Right lobe of liver (tissue), 4 donors: ENCODE results near the gene SIK3.

Experiments
- POLR2A ChIP-seq: fragments of 450-650 bp; IDR thresholded peaks from one replicate; pipeline ENCODE4 v1.6.1; 2017; ENCODE audit warnings: antibody characterized with exemption, mild to moderate bottlenecking
- TF ChIP-seq, protein P1 (sequence below), 4 donors: fragments of 200-600 bp in 3 of 4; fragments of 450-650 bp in 1 of 4; IDR thresholded peaks; one replicate each; pipeline versions ENCODE4 v1.5.1 to v1.8.0; 2016 to 2022; ENCODE audit warnings: antibody characterized with exemption in 4 of 4, mild to moderate bottlenecking in 2 of 4
- donor health status: DM: no; HTN: no; CAD: no.
- donor health status: DM: no; HTN: no; CAD: no.
- donor health status: DM: no; HTN: yes; CAD: no.

DNA sequence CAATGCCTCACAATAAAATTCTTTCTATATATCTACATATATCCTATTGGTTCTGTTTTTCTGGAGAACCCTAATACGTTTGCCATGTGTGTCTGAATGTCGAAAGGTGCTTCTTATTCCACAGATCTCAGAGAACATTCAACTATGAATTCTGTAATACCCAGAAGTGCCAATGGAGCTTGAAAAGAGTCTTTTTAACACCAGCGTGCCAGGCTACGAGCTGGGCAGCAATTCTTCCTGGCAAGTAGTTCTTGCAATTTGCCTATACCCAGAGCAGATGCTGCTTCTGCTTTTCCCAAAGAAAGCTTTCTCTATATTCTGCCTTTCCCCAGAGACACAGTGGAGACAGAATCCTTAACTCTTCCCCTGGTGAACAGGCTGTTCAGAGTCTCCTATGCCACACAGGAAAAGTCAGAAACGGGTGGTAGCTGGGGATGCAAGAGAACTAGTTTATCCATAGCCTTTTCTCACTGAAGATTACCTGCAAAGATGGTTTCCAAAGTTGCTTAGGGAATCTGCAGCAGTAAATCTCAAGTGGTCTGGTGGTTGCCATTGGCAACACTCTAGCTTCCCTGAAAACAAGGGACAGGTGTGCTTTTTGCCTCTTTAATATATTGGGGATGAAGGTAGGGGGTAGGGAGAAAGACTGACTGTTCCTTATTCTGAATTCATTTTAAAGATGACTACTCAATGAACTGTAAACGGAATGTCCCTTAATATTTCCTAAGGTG, 29.1 kb upstream of the SIK3 start:
- TF ChIP-seq POLR2A, result no peak
- TF ChIP-seq, protein P1, sequence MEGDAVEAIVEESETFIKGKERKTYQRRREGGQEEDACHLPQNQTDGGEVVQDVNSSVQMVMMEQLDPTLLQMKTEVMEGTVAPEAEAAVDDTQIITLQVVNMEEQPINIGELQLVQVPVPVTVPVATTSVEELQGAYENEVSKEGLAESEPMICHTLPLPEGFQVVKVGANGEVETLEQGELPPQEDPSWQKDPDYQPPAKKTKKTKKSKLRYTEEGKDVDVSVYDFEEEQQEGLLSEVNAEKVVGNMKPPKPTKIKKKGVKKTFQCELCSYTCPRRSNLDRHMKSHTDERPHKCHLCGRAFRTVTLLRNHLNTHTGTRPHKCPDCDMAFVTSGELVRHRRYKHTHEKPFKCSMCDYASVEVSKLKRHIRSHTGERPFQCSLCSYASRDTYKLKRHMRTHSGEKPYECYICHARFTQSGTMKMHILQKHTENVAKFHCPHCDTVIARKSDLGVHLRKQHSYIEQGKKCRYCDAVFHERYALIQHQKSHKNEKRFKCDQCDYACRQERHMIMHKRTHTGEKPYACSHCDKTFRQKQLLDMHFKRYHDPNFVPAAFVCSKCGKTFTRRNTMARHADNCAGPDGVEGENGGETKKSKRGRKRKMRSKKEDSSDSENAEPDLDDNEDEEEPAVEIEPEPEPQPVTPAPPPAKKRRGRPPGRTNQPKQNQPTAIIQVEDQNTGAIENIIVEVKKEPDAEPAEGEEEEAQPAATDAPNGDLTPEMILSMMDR (IDR thresholded peaks at IDR 0.05), result no peak
